ENCODE data around the gene KNDC1.

DNA sequence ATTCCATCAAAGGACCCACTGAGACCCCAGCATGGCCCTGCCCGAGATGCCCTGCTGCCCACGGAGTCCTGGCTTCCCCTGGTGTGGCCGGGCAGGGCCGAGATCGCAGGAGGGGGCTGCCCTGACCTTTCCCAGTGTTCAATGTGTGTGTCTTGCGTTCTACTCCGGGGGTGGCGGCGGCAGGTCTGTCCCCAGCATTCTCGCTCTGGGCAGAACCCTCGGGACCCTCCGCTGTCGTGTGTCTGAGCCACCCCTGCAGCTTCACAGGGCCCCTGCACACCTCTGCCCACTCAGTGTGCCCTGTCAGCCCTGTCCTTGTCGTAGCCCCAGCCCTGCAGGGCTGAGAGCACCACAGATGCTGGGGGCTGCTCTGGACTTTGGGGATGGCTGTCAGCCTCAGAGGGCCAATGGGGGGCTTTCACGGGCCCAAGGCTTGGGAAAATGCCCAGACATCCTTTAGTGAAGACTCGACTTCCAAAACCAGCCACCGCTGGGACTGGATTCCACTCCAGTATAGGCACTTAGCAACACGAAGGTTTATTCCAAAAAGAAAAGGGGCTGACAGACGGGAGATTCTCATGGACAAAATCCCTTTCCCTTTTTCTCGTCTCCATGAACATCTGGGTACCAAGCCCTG is 30.0 kb upstream of the KNDC1 start:
- TF ChIP-seq, protein P1, sequence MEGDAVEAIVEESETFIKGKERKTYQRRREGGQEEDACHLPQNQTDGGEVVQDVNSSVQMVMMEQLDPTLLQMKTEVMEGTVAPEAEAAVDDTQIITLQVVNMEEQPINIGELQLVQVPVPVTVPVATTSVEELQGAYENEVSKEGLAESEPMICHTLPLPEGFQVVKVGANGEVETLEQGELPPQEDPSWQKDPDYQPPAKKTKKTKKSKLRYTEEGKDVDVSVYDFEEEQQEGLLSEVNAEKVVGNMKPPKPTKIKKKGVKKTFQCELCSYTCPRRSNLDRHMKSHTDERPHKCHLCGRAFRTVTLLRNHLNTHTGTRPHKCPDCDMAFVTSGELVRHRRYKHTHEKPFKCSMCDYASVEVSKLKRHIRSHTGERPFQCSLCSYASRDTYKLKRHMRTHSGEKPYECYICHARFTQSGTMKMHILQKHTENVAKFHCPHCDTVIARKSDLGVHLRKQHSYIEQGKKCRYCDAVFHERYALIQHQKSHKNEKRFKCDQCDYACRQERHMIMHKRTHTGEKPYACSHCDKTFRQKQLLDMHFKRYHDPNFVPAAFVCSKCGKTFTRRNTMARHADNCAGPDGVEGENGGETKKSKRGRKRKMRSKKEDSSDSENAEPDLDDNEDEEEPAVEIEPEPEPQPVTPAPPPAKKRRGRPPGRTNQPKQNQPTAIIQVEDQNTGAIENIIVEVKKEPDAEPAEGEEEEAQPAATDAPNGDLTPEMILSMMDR (IDR thresholded peaks at IDR 0.05): no peak
- TF ChIP-seq POLR2A (IDR thresholded peaks at IDR 0.05): no peak
